ELR (cell line): ENCODE data around the gene SHANK1.

Source experiments
- DNase-seq: peaks from one replicate; pipeline ENCODE4 v3.0.0-alpha.2; 2015; ENCODE audit warnings: low read depth

SHANK1 gene

GRCh38 chr19:50728084-50728737 is 8.6 kb upstream of the SHANK1 start:
- DNase-seq = peak; percentile 74

DNA sequence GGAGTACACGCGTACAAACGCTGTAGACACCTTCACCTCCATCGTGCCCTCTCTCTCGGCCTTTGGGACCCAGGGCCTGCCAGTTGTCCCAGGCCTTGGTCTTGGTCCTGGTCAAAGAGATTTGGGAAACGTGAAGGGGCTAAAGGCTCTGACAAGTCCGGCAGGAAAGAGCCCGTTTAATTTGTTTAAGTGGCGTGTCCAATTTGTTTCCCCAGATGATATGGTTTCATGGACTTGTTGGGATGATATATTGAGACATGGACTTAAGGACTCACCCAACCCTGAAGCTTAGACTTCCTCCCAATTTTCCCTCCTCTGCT is 6.3 kb upstream of the SHANK1 start:
- DNase-seq = no peak

- no peak for DNase-seq
Measured at GRCh38 chr19:50725218-50725910, 5.8 kb upstream of the SHANK1 start.

GRCh38 chr19:50724522-50725217 is 5.1 kb upstream of the SHANK1 start:
- DNase-seq = peak; percentile 98

DNA sequence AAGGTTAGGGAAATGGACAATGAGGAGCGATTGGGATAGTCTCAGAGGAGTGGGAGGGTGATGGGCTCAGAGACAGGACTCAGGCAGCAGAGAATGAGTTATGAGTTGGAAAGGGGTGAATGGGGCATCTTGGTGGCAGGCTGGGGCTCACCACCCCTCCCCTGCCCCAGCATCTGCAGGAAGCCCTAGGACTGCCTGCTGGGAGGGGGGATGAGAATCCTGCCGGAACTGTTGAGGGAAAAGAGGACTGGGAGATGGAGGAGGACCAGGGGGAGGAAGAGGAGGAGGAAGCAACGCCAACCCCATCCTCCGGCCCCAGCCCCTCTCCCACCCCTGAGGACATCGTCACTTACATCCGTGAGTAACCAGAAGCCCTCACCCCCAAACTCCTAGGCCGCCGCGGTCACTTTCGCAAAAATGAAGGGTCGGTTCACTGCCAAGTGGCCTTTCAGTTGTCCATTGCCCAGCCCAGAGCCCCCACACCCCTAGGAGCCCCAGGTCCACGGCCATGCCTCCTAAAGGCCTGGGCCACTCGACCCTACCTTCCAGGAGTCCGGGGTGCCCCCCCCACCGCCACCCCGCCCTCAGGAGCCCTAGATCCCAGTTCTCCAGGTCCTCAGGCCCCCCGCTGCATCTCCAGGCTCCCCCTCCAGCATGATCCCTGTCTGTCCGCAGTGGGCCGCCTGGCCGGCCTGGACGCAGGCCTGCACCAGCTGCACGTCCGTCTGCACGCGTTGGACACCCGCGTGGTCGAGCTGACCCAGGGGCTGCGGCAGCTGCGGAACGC is 4.3 kb upstream of the SHANK1 start:
- DNase-seq = peak; percentile 32

DNA sequence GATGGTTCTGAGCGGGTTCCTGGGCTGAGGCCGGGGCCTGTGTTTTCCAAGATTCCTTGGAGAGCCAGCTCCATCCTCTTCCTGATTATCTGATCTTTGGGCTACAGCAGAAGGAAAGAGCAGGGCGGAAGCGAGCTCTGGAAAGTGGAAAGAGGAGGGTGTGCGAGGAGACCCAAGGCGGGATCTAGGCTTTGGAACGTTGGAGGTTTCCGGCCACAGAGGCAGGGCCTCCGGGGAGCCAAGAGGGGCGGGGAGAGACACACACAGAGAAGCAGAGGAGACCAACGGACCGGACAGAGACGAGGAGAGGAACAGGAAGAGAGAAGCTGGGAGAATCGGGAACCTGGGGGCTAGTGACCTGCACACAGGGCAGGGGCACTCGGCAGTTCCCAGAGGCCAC is 3.5 kb upstream of the SHANK1 start, which contains the start of gene CLEC11A:
CLEC11A (plus strand) TSS at position 296 of the 400 bp plus-strand sequence. CDS start 162 bp downstream, outside the sequence.
- DNase-seq = peak; percentile 89

DNA sequence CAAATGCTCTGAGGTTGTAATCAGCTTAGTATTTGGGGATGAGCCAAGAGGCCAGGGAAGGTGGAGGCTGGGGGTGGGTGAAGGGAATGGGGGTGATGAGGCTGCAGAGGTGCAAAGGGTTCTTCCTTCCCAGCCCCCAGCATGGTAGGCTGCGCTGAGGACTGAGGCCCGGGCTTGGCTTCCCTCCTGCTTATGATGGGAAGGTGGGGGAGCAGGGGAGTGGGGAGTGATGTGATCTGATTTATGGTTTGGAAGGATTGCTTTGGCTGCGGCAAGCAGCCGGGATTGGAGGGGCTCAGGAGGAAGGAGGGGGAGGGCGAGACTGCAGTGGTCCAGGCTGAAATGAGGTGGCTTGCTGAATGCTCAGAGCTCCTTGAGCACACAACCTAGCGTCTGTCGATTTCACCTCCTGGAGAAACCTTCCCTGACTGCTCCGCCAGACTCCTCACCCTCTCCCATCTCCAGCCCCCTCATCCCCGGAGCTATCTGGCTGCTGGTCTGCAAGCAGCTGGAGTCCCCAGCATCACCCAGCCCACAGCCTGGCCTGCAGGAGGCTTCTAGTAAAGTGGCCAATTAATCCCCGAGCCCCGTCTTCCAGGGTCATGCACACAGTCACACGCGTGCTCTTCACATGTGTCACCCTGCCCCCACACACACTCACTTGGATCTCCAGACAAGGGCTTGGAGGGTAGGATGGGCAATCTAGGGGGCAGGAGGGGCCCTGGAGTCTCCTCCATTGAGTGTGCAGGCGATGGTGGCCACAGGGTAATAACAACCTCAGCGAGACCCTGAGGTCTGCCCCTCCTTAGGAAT is 2.8 kb upstream of the SHANK1 start:
- peak; percentile 57 for DNase-seq

DNA sequence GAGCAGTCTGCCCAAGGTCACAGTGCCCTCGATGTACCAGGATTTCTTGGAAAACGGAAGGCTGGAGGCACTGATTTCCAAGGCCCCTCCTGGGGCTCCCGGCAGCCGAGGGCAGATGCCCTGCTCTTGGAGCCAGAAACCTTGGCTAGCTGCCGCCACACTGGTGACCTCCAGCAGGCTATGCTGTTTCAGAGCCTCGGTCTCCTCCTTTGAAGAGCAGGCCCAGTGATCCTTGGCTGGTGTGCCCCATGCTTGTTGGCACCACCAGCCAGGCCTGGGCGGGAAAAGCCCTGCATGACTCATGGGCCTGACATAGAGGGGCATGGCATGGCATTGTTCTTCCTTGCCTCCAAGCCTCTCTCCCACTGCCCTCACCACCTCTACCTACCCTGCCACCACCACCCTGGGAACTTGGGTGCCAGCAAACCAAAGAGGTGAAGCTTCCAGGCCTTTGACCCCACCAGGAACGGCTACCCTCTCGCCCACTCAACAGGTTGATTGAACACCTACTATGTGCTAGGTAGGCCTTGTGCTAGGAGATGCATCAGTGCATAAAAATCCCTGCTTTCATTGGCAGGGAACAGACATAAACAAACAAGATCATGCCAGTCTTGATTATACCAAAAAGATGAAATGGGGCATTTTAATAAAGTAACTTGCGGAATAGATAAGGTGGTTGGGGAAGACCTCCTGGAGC is 2.0 kb upstream of the SHANK1 start:
- DNase-seq = no peak

GRCh38 chr19:50720921-50721381 is 1.3 kb upstream of the SHANK1 start:
- DNase-seq = peak; percentile 82

DNA sequence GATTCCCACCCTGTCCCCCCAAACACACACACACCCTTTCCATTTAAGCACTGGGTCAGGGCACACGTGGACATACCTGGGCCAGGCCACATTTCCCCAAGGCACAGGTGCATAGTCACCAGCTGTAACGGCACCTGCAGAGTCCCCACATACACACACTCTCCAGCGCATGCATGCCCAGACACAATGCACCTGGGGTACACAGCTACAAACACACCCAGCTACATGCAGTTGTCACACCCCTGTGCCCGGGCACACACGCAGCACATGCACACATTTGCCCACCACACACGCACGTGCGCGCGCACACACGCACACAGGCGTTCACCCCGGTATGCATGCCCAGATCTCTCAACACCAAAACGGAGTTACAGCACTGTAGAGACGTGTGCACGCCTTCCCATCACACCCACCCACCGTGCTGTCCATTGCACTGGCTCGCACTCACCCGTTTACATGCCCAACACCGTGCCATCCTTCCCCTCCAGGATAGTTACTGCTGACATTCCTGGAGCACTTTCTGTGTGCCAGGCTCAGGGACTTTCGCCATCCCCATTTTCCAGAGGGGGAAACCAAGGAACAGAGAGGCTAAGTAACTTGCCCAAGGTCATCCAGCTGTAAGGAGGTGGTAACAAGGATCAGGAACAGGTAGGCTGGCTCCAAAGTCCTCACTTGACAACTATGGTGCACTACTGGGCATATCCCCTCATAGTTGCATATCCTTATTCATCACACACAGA is 749 bp upstream of the SHANK1 start:
- DNase-seq = no peak

- DNase-seq = no peak
Measured at GRCh38 chr19:50719119-50719435, 525 bp downstream of the SHANK1 start.

- peak; percentile 34 for DNase-seq
Measured at GRCh38 chr19:50718255-50719118, 1.1 kb downstream of the SHANK1 start.

- DNase-seq = no peak
Measured at GRCh38 chr19:50717891-50718254, 1.7 kb downstream of the SHANK1 start.

DNA sequence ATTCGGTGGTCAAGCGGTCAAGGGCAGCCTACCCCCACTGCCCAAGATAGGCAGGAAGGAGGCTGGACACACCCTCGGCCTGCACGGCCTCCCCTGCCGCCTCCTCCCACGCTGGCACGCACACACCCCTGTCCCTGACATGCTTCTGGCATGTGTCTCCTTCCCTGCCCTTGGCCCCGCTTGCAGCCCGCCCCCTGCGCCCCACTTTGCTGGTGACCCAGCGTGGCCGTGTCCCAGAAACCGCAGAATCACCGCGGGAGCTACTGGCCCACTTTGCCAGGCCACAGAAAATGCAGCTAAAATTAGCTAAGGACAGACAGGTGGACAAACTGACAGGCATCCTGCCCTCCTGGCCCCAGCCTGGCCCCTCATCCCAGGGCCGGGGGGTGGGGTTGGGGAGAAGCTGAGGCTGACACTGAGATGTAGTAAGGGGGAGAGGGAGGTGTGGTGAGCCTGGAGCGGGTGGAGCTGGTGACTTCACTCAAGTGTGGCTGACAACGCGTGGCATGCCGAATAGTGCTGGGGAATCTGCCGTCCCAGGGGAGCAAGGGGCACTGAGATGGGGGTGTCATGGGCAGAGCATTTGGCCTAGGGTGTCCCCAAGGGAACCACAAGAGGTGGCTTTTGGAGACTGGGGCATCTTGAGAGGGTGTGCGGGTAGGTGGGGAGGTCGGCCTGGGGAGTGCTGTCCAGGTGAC is 2.4 kb downstream of the SHANK1 start:
- DNase-seq = no peak

- no peak for DNase-seq
Measured at GRCh38 chr19:50716178-50717025, 3.2 kb downstream of the SHANK1 start.

DNA sequence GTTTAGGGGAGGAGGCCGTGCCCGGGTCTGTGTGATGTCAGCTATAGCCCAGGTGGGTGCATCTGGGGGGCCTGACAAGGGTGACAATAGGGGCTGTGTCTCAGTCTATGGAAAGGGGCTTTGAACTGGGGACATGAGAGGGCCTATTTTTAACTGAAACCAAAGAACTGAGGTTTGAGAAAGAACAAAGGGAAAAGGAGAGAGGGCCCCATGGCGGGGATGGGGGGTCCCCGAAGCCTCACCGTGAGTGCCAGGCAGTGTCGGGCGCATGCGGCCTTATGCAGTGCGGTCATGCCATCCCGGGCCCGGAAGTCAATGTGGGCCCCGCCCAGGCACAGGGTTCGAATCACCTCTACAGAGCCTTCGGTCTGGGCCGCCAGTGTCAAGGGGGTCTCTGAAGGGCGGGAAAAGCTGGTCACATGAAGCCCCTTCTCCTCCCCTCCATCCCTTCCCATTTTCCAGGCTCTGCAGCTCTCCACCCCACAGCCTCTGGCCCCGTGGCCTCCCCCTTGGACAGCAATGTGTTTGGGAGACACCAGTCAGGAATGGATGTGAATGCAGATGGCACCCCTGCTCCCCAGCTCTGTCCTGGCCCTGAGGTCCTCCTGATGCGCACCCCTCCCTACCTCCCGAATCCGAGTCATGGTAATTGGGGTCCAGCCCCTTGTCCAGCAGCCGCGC is 5.9 kb downstream of the SHANK1 start:
- DNase-seq = no peak

- DNase-seq = no peak
Measured at GRCh38 chr19:50712833-50713232, 6.8 kb downstream of the SHANK1 start.
